ENCODE data around the gene UNC13A.
"Not testable (repeated sequence)": the region's sequence is repeated elsewhere in the genome, so short reads cannot be mapped to it uniquely, and the experiment has no call there.

UNC13A gene

DNA sequence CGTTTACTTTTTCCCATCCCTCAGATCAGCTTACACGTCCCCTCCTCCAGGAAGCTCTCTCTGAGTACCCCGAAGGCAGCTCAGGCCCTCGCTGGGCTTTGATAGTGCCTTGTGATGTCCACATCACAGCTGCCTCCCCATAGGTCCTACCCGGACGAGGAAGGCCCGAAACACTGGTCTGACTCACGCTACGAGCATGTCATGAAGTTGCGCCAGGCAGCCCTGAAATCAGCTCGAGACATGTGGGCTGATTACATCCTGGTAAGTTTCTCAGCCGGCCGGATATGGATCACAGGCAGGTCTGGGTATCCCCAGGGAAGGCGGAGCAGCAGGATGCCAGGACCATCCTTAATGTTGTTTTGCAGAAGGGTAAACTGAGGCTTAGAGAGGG lies 128.0 kb downstream of the UNC13A start:
- no peak for DNase-seq

DNA sequence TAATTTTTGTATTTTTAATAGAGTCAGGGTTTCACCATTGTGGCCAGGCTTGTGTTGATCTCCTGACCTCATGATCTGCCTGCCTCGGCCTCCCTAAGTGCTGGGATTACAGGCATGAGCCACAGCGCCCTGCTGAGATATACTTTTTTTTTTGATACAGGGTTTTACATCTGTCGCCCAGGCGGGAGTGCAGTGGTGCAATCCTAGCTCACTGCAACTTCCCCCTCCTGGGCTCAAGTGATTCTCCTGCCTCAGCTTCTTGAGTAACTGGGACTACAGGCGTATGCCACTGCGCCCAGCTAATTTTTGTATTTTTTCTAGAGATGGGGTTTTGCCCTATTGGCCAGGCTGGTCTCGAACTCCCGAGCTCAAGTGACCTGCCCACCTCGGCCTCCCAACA lies 130.7 kb downstream of the UNC13A start:
- peak; percentile 58 to 65 for DNase-seq

- DNase-seq: no peak
Measured at GRCh38 chr19:17556995-17557394, 131.2 kb downstream of the UNC13A start.

GRCh38 chr19:17555929-17556813 lies 132.0 kb downstream of the UNC13A start:
- peak; percentile 61 to 68 for DNase-seq

- peak; percentile 95 to 98 for DNase-seq
Measured at GRCh38 chr19:17555480-17555928, 132.7 kb downstream of the UNC13A start, which contains the start of gene COLGALT1. TSS of gene COLGALT1 (plus strand) at chr19:17555649. CDS start at chr19:17555714, 65 bp downstream.

- DNase-seq: no peak
Measured at GRCh38 chr19:17554968-17555479, 133.1 kb downstream of the UNC13A start.

DNA sequence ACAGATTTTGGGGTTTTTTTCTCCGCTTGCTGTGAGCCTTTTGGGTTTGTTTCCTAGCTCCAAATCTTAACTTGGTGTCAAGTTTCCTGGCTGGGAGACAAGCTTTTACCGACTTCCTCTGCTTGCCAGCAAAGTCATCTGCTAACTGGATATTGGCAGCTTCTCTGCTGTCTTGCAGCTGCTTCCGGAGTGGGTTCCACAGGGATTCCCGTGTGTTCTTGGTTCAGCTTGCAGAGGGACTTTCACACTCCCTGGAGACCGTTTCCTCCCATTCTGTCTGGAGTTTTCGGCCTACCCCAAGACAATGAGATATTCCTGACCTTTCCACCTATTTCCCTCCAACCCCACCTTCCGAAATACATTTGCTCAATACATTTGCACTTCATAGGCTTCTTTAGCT lies 134.9 kb downstream of the UNC13A start:
- peak; percentile 94 to 96 for DNase-seq

GRCh38 chr19:17552735-17553134 lies 135.4 kb downstream of the UNC13A start:
- not testable (repeated sequence) for DNase-seq

Data from Kasumi-1 (cell line).